GM18508 (cell line): ENCODE data around the gene SUGT1.
A peak's percentile ranks its signal among the peaks of the same experiment; 100 is the strongest.
"Not testable (repeated sequence)": the region's sequence is repeated elsewhere in the genome, so short reads cannot be mapped to it uniquely, and the experiment has no call there.

Experiments used
- ATAC-seq: cut with Tn5 transposase; IDR thresholded peaks from one replicate; pipeline ENCODE4 v1.9.1; 2021; ENCODE audit warnings: moderate number of reproducible peaks; ENCODE audit not compliant: insufficient read depth, unreplicated experiment

The SUGT1 gene

DNA sequence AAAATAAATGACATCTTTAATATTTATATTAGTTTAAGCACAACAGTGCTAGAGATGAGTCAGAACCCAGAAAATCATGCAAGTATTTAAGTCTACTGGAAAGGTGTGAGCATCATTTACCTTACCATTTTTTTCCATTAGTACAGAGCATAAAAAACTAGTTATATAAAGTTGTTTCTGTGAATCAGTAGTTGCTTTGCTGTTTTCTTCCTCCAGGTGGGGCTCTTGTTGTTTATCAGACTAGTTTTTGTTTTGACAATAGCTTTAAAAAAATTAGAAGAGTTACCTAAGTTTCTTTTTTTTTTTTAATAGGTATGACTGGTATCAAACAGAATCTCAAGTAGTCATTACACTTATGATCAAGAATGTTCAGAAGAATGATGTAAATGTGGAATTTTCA is 12.7 kb downstream of the SUGT1 start:
- no peak for ATAC-seq

DNA sequence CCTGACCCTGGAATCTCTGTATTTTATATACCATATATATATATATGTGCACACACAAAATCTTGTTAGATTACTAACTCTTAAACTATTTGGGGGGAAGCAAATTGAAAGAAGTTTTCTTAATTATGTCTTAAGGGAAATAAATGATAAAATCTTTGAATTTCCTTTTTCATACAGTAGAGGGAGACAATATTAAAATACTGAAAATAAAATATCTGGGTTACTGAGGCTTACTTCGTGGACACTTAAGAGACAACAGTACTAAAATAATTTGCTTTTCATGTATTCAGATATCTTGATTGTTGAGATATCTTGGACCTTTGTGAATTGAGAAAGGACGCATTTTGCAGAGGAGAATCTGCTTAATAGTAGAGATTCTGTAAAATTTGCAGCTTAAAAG is 17.0 kb downstream of the SUGT1 start:
- ATAC-seq = no peak

DNA sequence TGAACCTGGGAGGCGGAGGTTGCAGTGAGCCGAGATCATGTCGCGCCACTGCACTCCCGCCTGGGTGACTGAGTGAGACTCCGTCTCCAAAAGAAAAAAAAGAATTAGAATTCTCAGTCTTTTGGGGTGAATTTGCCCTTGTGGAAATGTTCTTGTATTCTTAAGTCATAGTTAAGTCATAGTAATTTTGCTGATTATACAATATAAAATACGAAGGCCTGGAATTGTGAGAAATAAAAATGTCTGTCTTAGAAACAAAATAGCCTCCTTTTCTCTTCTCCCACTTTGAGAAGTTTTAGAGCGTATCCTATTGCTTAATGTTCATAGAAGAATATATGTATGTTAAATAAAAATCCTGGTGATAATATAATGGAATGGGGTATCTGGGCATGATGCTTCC is 18.1 kb downstream of the SUGT1 start:
- ATAC-seq = no peak

DNA sequence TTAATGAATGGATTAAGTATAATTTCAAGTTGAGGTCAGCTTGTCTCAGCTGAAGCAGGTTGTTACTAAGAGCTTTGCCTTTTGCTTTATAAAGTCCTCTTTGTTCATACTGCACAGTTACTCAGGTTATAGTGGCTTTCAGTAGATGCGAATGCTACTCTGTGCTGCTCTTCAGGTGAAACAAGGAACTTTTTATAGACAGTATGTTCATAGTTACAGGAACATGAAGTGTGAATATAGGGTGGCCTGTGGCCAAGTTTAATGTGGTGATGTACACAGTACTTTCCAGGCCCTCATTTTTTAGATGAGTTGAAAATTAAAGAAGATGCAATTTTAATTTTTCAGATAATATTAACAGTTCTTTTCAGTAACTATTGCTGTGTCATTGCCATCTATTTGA is 20.8 kb downstream of the SUGT1 start:
- no peak for ATAC-seq

DNA sequence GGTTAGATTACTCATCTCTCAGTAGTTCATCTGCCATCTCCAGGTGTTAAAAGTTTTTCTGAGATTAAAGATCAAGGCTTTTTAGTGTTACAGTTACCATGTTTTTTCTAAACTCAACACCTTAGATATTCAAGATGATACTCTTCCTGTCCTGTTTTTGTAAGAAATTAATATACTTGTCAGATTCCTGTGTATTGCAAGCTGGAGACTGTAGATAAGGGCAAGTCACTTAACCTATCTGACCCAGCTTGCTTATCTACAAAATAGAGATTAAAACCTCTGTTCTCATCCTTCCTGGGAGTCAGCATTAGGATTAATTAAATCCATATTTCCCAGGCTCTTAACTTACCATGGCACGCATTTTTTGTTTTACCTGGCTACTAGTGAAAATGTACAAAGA is 25.2 kb downstream of the SUGT1 start:
- ATAC-seq = no peak

DNA sequence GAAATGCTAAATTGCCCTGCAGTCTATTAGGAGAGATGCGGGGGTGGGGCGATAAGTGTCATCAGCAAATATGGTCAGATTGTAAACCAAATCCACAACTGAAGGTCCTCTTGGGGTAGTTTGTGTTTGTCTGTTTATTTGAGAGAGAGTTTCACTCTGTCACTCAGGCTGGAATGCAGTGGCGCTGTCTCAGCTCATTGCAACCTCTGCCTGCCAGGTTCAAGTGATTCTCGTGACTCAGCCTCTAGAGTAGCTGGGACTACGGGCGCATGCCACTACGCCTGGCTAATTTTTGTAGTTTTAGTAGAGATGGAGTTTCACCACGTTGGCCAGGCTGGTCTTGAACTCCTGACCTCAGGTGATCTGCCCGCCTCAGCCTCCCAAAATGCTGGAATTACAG is 33.2 kb downstream of the SUGT1 start:
- not testable (repeated sequence) for ATAC-seq

DNA sequence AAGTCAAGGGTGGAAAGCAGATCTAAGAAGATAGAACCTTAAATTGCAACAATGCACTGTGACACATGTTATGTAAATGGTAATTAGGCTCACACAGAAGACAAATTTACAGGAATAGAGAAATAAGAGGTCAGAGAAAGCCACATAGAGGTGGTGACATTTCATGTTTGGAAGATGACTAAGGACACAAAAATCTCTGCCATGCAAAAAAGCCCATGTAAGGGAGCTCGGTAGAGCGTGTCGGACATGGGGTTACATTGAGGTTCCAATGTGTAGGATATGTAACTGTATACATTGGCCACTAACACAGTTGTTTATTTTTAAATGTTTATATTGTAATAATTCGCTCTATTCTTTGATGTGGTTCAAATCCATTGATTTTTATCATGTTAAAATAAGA is 33.7 kb downstream of the SUGT1 start:
- ATAC-seq = no peak

DNA sequence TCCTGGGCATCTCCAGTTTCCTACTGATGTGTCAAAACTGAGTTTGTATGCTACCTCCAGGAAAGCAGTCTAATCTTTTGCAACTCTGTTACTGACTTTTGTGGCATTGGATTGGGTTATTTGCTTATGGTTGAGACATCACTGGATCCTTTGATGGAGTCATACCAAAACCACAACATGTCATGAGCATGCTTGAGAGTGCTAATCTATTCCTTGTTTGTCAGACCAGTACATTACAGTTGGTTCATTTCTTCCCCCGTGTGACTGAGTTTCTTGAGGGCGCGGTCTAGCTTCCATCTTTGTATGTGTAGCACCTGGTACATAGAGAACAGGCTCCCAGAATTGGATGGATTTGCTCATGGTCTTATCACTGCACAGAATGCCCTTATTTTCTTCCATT is 43.2 kb downstream of the SUGT1 start:
- ATAC-seq = peak; percentile 52

DNA sequence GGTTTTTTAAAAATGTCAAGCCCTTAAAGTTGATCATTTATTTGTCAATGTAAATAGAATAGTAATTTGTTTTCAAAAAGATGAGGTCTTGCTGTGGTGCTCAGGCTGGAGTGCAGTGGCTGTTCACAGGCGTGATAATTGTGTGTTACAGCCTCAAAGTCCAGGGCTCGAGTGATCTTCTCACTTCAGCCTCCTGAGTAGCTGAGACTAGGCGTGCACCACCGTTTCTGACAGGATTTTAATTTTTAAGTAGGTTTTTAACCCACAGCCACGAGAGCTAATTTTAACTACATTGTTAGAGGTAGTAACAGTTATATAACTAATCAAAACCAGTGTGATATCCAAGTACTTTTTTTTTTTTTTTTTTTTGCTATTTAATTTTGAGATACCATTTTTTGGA is 43.9 kb downstream of the SUGT1 start:
- ATAC-seq = no peak

DNA sequence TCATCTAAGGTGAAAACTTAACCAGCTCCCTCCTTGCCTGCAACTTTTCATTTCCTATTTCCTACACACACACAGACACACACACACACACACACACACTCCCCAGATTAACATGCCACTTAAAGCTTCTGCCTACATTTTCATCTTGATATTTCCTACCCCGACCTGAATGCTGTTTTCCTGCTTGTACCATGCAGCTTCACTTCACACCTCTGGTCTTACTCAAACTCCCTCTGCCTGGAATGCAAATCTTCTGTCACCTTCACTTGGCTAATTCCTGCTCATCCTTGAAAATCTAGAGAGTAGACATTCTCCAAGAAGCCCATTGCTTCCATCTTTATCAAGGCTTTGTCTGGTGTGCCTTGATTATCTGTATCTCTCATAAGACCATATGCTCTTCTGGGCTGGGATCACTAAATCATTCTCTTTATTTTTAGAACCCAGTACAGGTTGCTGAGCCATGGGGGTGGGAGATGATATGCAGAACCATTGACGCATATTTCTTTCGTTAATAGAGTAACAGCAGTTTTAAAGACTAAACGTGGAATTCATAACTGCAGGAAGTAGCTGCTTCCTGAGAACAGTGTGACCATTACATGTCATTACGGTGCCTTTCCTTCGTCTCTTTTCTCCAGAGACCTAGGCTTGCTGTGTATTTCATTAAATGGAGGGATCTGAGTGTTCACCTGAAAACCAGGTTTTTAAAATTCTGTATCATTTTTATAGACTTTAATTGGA is 49.3 kb downstream of the SUGT1 start:
- ATAC-seq = no peak

DNA sequence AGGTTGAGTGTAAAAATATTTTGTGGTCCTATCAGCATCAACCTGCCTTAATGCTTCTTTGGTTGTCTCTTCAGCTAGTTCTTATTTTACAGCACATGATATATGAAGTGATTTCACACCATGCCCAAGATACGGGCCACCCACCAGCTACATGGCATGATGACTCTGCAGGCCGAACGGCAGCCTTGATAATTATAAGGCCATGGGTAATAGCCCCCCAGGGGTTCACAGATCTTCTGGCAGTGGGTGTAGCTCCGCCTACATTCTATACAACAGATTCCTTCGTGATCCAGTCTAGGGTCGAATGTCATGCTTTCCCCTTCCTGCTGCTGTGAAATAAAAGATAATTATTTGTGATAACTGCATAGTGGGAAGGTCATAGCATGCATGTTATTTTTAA is 50.8 kb downstream of the SUGT1 start:
- no peak for ATAC-seq

DNA sequence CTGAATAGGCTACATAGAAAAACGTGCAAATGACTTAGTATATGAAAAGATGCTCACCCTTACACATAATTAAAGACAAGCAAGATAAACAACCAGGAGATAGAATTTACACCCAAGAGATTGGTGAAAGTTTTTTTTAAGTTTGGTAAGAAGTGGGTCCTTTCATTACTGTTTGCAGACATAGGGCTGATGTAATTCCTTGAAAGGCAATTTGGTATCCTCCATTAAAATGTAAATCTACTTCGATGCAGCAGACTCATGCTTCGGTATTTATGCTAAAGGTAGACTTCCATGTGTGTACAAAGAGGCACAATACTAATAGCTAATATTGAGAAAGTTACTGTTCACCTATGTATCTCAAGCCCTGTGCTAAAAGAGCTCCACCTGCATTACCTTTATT is 53.4 kb downstream of the SUGT1 start:
- no peak for ATAC-seq

DNA sequence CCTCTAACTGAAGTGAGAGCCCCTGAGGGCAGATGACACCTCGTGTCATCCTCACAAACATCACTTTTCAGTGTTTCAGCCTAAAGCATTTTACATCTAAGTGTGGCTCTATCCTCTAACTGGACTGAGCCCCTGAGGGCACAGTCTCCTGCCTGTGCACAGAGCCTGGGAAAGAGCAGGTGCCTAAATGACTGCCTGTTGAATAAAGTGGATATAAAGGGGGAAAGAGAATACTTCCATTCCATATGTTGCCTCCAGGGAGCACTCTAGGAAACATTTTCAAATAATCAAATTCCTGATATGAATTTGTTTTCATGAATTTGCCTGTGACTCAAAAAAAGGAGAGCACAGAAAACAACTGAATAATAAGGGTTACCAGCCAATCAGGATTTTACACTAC is 54.7 kb downstream of the SUGT1 start:
- no peak for ATAC-seq

DNA sequence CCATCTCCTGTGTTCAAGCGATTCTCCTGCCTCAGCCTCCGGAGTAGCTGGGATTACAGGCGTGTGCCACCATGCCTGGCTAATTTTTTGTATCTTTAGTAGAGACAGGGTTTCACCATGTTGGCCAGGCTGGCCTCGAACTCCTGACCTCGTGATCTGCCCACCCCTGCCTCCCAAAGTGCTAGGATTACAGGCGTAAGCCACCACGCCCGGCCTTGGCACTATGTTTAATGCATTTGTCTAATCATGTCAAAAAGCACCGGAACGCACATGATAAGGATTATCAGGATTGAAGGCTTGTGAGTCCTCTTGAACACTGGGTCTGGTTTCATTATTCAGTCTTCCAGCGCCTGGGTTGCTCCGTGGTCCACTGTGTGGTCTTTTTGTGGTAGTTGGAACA is 55.6 kb downstream of the SUGT1 start:
- ATAC-seq = not testable (repeated sequence)

DNA sequence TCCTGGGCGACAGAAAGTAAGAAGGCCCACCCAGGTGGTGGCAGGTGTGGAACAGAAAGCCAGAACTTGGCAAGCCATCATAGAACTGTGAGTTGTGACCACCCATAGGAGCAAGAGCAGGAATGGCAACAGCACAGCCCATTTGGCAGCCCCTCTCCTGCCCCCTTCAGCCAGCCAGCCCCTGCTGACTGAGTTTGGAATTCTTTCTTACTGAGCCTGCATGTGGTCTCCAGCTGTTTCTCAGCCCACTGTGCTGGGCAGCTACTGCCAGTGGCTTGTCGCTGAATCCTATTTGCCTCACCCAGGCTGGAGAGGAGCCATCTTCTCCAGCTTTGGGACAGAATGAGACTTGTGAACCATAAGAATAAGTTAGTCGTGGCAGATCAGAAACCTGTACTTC is 58.6 kb downstream of the SUGT1 start:
- ATAC-seq = no peak

DNA sequence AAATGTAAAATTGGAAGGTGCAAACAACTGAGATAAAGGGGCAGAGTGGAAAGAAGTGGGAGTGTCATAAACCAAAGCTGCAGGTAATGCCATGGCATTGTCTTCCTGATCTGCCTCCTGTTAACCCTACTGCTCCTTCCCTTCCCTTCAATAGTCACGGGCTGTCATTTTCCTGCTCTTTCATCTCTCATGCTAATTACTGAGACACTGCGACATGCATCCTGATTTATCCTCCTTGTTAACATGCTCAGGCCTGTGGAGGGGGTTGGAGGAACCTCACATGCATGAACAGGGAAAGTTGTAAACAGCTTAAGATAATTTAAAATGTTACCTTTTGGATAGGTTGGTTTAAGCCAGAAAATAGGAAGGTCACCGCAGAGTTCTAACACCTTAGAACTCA is 59.7 kb downstream of the SUGT1 start:
- ATAC-seq = no peak

DNA sequence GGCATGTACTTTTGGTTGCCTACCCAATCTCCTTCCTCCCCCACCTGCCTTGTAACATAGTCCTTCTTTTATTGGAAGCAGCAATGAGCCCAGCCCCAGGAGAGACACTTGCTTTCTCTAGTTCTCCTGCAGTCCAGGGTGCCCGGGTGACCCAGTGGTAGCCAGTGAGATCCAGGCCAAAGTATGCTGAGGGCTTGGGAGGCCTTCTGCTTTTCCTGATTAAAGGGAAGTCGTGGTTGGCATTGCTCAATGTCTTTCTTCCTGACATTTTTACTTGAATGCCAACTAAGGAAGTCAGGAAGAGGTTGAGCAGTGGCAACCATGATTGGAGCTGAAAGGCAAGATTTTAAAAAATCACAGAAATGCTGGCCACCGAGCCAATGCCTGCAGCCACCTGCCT is 61.3 kb downstream of the SUGT1 start:
- ATAC-seq = no peak

DNA sequence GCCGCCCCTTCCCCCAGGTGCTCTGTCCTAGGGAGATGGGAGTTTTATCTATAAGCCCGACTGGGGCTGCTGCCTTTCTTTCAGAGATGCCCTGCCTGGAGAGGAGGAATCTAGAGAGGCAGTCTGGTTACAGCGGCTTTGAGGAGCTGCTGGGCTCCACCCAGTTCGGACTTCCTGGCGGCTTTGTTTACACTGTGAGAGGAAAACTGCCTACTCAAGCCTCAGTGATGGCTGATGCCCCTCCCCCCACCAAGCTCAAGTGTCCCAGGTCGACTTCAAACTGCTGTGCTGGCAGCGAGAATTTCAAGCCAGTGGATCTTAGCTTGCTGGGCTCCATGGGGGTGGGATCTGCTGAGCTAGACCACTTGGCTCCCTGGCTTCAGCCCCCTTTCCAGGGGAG is 68.3 kb downstream of the SUGT1 start:
- ATAC-seq = not testable (repeated sequence)

DNA sequence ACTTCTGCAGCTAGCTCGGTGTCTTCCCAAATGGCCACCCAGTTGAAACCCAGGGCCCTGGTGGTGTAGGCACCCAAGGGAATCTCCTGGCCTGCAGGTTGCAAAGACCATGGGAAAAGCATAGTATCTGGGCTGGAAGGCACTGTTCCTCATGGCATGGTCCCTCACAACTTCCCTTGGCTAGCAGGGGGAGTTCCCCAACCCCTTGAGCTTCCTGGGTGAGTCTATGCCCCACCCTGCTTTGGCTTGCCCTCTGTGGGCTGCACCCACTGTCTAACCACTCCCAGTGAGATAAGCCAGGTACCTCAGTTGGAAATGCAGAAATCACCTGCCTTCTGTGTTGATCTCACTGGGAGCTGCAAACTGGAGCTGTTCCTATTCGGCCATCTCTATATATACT is 68.7 kb downstream of the SUGT1 start:
- ATAC-seq = not testable (repeated sequence)

DNA sequence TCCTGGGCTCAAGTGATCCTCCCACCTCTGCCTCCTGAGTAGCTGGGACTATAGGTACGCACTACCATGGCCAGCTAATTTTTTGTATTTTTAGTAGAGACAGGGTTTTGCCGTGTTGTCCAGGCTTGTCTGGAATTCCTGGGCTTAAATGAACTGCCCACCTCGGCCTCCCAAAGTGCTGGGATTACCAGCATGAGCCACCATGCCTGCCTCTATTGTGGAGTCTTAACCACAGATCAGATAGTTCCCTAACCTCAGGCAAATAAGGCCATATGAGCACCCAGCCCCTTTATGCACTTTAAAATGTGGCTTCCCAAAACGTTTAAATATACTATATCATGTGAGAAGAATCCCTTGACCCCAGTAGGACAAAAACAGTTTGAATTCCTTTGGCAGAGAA is 70.5 kb downstream of the SUGT1 start:
- no peak for ATAC-seq

DNA sequence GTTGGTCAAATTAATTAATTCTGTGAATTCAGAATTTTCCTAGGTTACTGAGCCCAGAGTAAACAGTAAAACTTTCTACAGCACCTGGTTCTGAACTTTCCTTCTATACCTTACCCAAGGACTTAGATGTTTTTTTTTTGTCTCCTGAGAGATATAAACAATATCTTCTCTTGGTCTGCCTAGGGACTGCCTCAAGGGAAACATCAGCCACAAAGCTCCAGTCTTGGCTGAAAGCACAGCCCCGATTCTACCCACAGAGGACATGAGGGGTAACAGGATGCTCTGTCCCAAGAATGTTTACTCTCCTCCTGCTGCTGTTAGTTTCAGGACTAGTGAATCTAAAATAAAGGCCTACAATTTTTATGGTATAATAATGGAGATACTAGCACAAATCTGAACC is 72.7 kb downstream of the SUGT1 start:
- no peak for ATAC-seq

DNA sequence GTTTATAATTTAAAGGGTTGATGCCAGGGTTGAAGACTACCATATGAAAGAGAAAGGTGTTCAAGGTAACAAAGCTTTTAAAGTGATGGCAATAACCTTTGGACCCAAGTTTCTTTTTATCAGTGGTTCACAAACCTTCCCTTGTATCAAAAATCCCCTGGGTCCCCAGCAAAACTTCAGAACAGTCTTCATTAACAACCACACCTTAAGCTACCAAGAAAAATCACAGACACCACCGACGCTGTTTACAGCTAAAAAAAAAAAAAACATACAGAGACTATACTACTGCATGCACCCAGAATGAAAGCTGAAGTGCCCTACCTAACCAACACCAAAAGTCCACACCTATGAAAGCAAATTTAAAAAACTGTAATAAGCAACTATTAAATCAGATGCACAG is 73.6 kb downstream of the SUGT1 start:
- ATAC-seq = no peak
